Osteoblast (primary cell): ENCODE measurements around the gene ITGB5. TPM values are rescaled to one million over a fixed set of nuclear protein-coding genes. Genes with fewer than 3 reads are reported as not detected.

Experiments used
- DNase-seq: peaks from one replicate; pipeline ENCODE4 v3.0.0; 2011; ENCODE audit warnings: low spot score, mixed read lengths; ENCODE audit not compliant: insufficient read length; ENCODE audit errors: missing footprints
- H2AFZ ChIP-seq: 2 replicates; pipeline ENCODE4 v1.6.0; 2011; ENCODE audit warnings: mild to moderate bottlenecking, low read length
- H3K27ac ChIP-seq: 2 replicates; pipeline ENCODE4 v1.5.1; 2011; ENCODE audit warnings: mild to moderate bottlenecking, low read depth, low read length, moderate library complexity
- H3K27me3 ChIP-seq: 2 replicates; pipeline ENCODE4 v1.6.0; 2012; ENCODE audit warnings: mild to moderate bottlenecking, control low read depth, inconsistent platforms, low read length, moderate library complexity; ENCODE audit not compliant: insufficient read depth
- H3K36me3 ChIP-seq: 2 replicates; pipeline ENCODE4 v1.5.1; 2011; ENCODE audit warnings: mild to moderate bottlenecking, low read length, control low read depth, moderate library complexity; ENCODE audit not compliant: insufficient read depth
- H3K4me1 ChIP-seq: 2 replicates; pipeline ENCODE4 v1.5.1; 2011; ENCODE audit warnings: mild to moderate bottlenecking, low read length, control low read depth, moderate library complexity; ENCODE audit not compliant: insufficient read depth
- H3K4me2 ChIP-seq: 2 replicates; pipeline ENCODE4 v1.6.0; 2011; ENCODE audit warnings: mild to moderate bottlenecking, low read length; ENCODE audit not compliant: insufficient read depth
- H3K4me3 ChIP-seq: fragments of 200-600 bp; sonication (generic); 3 replicates; pipeline ENCODE4 v1.5.1; 2012; ENCODE audit warnings: mild to moderate bottlenecking, low read length, inconsistent platforms; ENCODE audit not compliant: insufficient read depth
- H3K79me2 ChIP-seq: 2 replicates; pipeline ENCODE4 v1.6.0; 2012; ENCODE audit warnings: mild to moderate bottlenecking, low read length, control low read depth, inconsistent platforms; ENCODE audit not compliant: insufficient read depth
- H3K9me3 ChIP-seq: 2 replicates; pipeline ENCODE4 v1.5.1; 2011; ENCODE audit warnings: low read depth, low read length, control low read depth
- H4K20me1 ChIP-seq: 2 replicates; pipeline ENCODE4 v1.6.0; 2012; ENCODE audit warnings: mild to moderate bottlenecking, low read length, control low read depth; ENCODE audit not compliant: insufficient read depth
- CTCF ChIP-seq: IDR thresholded peaks from 2 replicates; pipeline ENCODE4 v1.5.1; 2011; ENCODE audit warnings: mild to moderate bottlenecking, low read depth, low read length, moderate library complexity; ENCODE audit errors: extremely low read depth
- total RNA-seq: library from RNA; depleted of rRNA; stranded (reverse); fragments of >200 nt; gene quantifications from 2 replicates; pipeline ENCODE4 v1.2.3, GENCODE V29; 2012

Gene ITGB5
- total RNA-seq, 1 donor = 433 TPM

- no peak overlapping the region for H2AFZ ChIP-seq
- TF ChIP-seq CTCF = no peak
Measured at GRCh38 chr3:124815781-124816180, 71.4 kb downstream of the ITGB5 start.

GRCh38 chr3:124814620-124815421, 72.3 kb downstream of the ITGB5 start:
- Histone ChIP-seq H3K27ac (no peak overlapping the region), H3K4me3 (no peak overlapping the region), H3K9me3 (no peaks in the 10 kb centered on the region), H3K4me1 (peaks cover 37% of the 10 kb centered on the region), H3K4me2 (no peak overlapping the region), H4K20me1 (no peaks in the 10 kb centered on the region), H3K27me3 (no peaks in the 10 kb centered on the region), H2AFZ (no peak overlapping the region), H3K79me2 (peaks cover 3% of the 10 kb centered on the region), H3K36me3 (peaks cover 53% of the 10 kb centered on the region)
- no peak for DNase-seq
- TF ChIP-seq CTCF = no peak

More at GRCh38 chr3:124815781-124816180, 71.4 kb downstream of the ITGB5 start:
- H3K4me2 ChIP-seq = no peak overlapping the region
- H4K20me1 ChIP-seq = no peaks in the 10 kb centered on the region
- peaks cover 8% of the 10 kb centered on the region for H3K79me2 ChIP-seq
- no peaks in the 10 kb centered on the region for H3K9me3 ChIP-seq
- H3K36me3 ChIP-seq = peaks cover 62% of the 10 kb centered on the region
- peaks cover 37% of the 10 kb centered on the region for H3K4me1 ChIP-seq
- H3K27ac ChIP-seq = no peak overlapping the region
- no peaks in the 10 kb centered on the region for H3K27me3 ChIP-seq
- no peak for DNase-seq
- H3K4me3 ChIP-seq = no peak overlapping the region

GRCh38 chr3:124813541-124813940, 73.6 kb downstream of the ITGB5 start:
- Histone ChIP-seq H3K79me2 (peaks cover 7% of the 10 kb centered on the region), H3K36me3 (peaks cover 42% of the 10 kb centered on the region), H3K4me1 (peaks cover 31% of the 10 kb centered on the region), H3K9me3 (no peaks in the 10 kb centered on the region), H3K27ac (peak overlapping the region; percentile 80), H3K4me3 (peak overlapping the region; percentile 33), H3K4me2 (peak overlapping the region; percentile 67), H3K27me3 (no peaks in the 10 kb centered on the region), H4K20me1 (no peaks in the 10 kb centered on the region), H2AFZ (no peak overlapping the region)
- no peak for DNase-seq
- TF ChIP-seq CTCF = no peak

GRCh38 chr3:124812291-124813265, 74.6 kb downstream of the ITGB5 start:
- peaks cover 38% of the 10 kb centered on the region for H3K4me1 ChIP-seq
- H3K4me2 ChIP-seq = peak overlapping the region; percentile 67
- H3K79me2 ChIP-seq = peaks cover 9% of the 10 kb centered on the region
- H3K27me3 ChIP-seq = no peaks in the 10 kb centered on the region
- peak; percentile 93 for DNase-seq
- H4K20me1 ChIP-seq = no peaks in the 10 kb centered on the region
- peak overlapping the region; percentile 80 for H3K27ac ChIP-seq
- H3K9me3 ChIP-seq = no peaks in the 10 kb centered on the region
- TF ChIP-seq CTCF = no peak
- no peak overlapping the region for H2AFZ ChIP-seq
- peaks cover 32% of the 10 kb centered on the region for H3K36me3 ChIP-seq
- peak overlapping the region; percentile 33 for H3K4me3 ChIP-seq
